Karpas-422 (cell line): ENCODE results near the gene WDR48. TPM values are rescaled to one million over a fixed set of nuclear protein-coding genes. Genes with fewer than 3 reads are reported as not detected.

Source experiments
- DNase-seq: peaks from one replicate; pipeline ENCODE4 v3.0.0-alpha.2; 2015
- H2AFZ ChIP-seq: fragments of 200-600 bp; sonication (generic); 2 replicates; pipeline ENCODE4 v1.6.1; 2014; ENCODE audit warnings: antibody characterized with exemption, low read length, mixed read lengths
- H3K27ac ChIP-seq: fragments of 200-600 bp; sonication (generic); 2 replicates; pipeline ENCODE4 v1.5.1; 2014; ENCODE audit warnings: mild to moderate bottlenecking, low read length, moderate library complexity
- H3K27me3 ChIP-seq: fragments of 200-600 bp; sonication (generic); 2 replicates; pipeline ENCODE4 v1.6.1; 2014; ENCODE audit warnings: low read length, mixed read lengths
- H3K36me3 ChIP-seq: fragments of 200-600 bp; sonication (generic); 2 replicates; pipeline ENCODE4 v1.6.1; 2014; ENCODE audit warnings: low read length, mixed read lengths; ENCODE audit not compliant: insufficient read depth
- H3K4me1 ChIP-seq: fragments of 200-600 bp; sonication (generic); 2 replicates; pipeline ENCODE4 v1.6.1; 2014; ENCODE audit warnings: mild to moderate bottlenecking, low read length, mixed read lengths
- H3K4me2 ChIP-seq: fragments of 200-600 bp; sonication (generic); 2 replicates; pipeline ENCODE4 v1.6.1; 2014; ENCODE audit warnings: low read length, low read depth, mild to moderate bottlenecking; ENCODE audit not compliant: poor library complexity, severe bottlenecking
- H3K4me3 ChIP-seq: fragments of 200-600 bp; sonication (generic); 2 replicates; pipeline ENCODE4 v1.5.1; 2014; ENCODE audit warnings: mild to moderate bottlenecking, antibody characterized with exemption, low read length, mixed read lengths
- H3K79me2 ChIP-seq: fragments of 200-600 bp; sonication (generic); 2 replicates; pipeline ENCODE4 v1.6.1; 2014; ENCODE audit warnings: mild to moderate bottlenecking, low read length, mixed read lengths
- H3K9ac ChIP-seq: fragments of 200-600 bp; sonication (generic); 2 replicates; pipeline ENCODE4 v1.6.0; 2014; ENCODE audit warnings: low read length
- H3K9me2 ChIP-seq: fragments of 200-600 bp; sonication (generic), shearing (Covaris generic); replicated peaks from 2 replicates; pipeline ENCODE4 v1.6.0; 2014; ENCODE audit warnings: mild to moderate bottlenecking, low read length, moderate library complexity; ENCODE audit not compliant: insufficient read depth
- H3K9me3 ChIP-seq: fragments of 300-700, 200-600 bp; sonication (generic); 2 replicates; pipeline ENCODE4 v1.6.1; 2014; ENCODE audit warnings: low read length, mixed read lengths
- H4K20me1 ChIP-seq: fragments of 200-600 bp; sonication (generic); 2 replicates; pipeline ENCODE4 v1.6.1; 2014; ENCODE audit warnings: mild to moderate bottlenecking, antibody characterized with exemption, low read length, low read depth; ENCODE audit not compliant: insufficient read depth
- total RNA-seq: library from RNA; depleted of rRNA; stranded (reverse); fragments of >200 nt; shearing (Covaris generic); gene quantifications from 2 replicates; pipeline ENCODE4 v1.2.3, GENCODE V29; 2014; ENCODE audit warnings: low replicate concordance

WDR48 gene
- total RNA-seq, 1 experiment from 2014 or later, result 27.7 TPM

GRCh38 chr3:39122813-39123212 lies 71.0 kb downstream of the WDR48 start:
- no peak overlapping the region for H2AFZ ChIP-seq
- peak overlapping the region; percentile 60 for H3K9ac ChIP-seq
- no peaks in the 10 kb centered on the region for H3K27me3 ChIP-seq
- no peaks in the 10 kb centered on the region for H3K9me2 ChIP-seq
- peak overlapping the region; percentile 60 for H3K4me3 ChIP-seq
- peak overlapping the region; percentile 79 for H3K27ac ChIP-seq
- peak overlapping the region; percentile 77 for H3K4me2 ChIP-seq
- no peaks in the 10 kb centered on the region for H3K36me3 ChIP-seq
- no peaks in the 10 kb centered on the region for H3K9me3 ChIP-seq
- peaks cover 71% of the 10 kb centered on the region for H3K4me1 ChIP-seq
- DNase-seq, result peak; percentile 80
- H3K79me2 ChIP-seq, result no peaks in the 10 kb centered on the region
- no peaks in the 10 kb centered on the region for H4K20me1 ChIP-seq

GRCh38 chr3:39124876-39125840 lies 73.3 kb downstream of the WDR48 start:
- Histone ChIP-seq H3K9me3 (no peaks in the 10 kb centered on the region), H3K9ac (no peak overlapping the region), H3K27me3 (no peaks in the 10 kb centered on the region), H3K79me2 (no peaks in the 10 kb centered on the region), H3K36me3 (no peaks in the 10 kb centered on the region), H3K4me3 (no peak overlapping the region), H2AFZ (no peak overlapping the region), H3K4me2 (no peak overlapping the region), H3K4me1 (peaks cover 67% of the 10 kb centered on the region), H3K27ac (no peak overlapping the region), H4K20me1 (no peaks in the 10 kb centered on the region), H3K9me2 (no peaks in the 10 kb centered on the region)
- no peak for DNase-seq

GRCh38 chr3:39125841-39126500 lies 74.2 kb downstream of the WDR48 start:
- Histone ChIP-seq H4K20me1 (no peaks in the 10 kb centered on the region), H3K9me2 (no peaks in the 10 kb centered on the region), H3K9me3 (no peaks in the 10 kb centered on the region), H3K27ac (no peak overlapping the region), H3K79me2 (no peaks in the 10 kb centered on the region), H2AFZ (no peak overlapping the region), H3K4me2 (no peak overlapping the region), H3K4me1 (peaks cover 64% of the 10 kb centered on the region), H3K4me3 (no peak overlapping the region), H3K27me3 (no peaks in the 10 kb centered on the region), H3K9ac (no peak overlapping the region), H3K36me3 (no peaks in the 10 kb centered on the region)
- no peak for DNase-seq

- no peak overlapping the region for H3K9ac ChIP-seq
- DNase-seq, result peak; percentile 73
- no peak overlapping the region for H3K4me2 ChIP-seq
- H3K4me3 ChIP-seq, result no peak overlapping the region
- no peak overlapping the region for H2AFZ ChIP-seq
- no peaks in the 10 kb centered on the region for H3K9me3 ChIP-seq
- peaks cover 58% of the 10 kb centered on the region for H3K4me1 ChIP-seq
- no peaks in the 10 kb centered on the region for H3K9me2 ChIP-seq
- H3K36me3 ChIP-seq, result no peaks in the 10 kb centered on the region
- no peak overlapping the region for H3K27ac ChIP-seq
- no peaks in the 10 kb centered on the region for H3K79me2 ChIP-seq
- no peaks in the 10 kb centered on the region for H3K27me3 ChIP-seq
- H4K20me1 ChIP-seq, result no peaks in the 10 kb centered on the region
These were observed 74.8 kb downstream of the WDR48 start for GRCh38 chr3:39126532-39127071.

- Histone ChIP-seq H3K27me3 (no peaks in the 10 kb centered on the region), H2AFZ (no peak overlapping the region), H3K4me1 (peaks cover 50% of the 10 kb centered on the region), H4K20me1 (no peaks in the 10 kb centered on the region), H3K9ac (0 out of 2 replicates have a peak overlapping the region, but pooled peaks have one; percentile 8), H3K36me3 (peaks cover under 1% of the 10 kb centered on the region; the same call in 1 of the 2 replicates), H3K4me2 (no peak overlapping the region), H3K27ac (no peak overlapping the region), H3K9me3 (no peaks in the 10 kb centered on the region), H3K4me3 (no peak overlapping the region), H3K79me2 (no peaks in the 10 kb centered on the region), H3K9me2 (no peaks in the 10 kb centered on the region)
- no peak for DNase-seq
These were observed 75.6 kb downstream of the WDR48 start for GRCh38 chr3:39127269-39127907.

GRCh38 chr3:39127908-39128304 lies 76.1 kb downstream of the WDR48 start:
- H3K36me3 ChIP-seq, result peaks cover 3% of the 10 kb centered on the region; the same call in 1 of the 2 replicates
- H3K27me3 ChIP-seq, result no peaks in the 10 kb centered on the region
- H3K4me2 ChIP-seq, result no peak overlapping the region
- H3K79me2 ChIP-seq, result no peaks in the 10 kb centered on the region
- no peak overlapping the region for H3K4me3 ChIP-seq
- no peaks in the 10 kb centered on the region for H4K20me1 ChIP-seq
- H3K9ac ChIP-seq, result no peak overlapping the region
- H2AFZ ChIP-seq, result no peak overlapping the region
- no peak for DNase-seq
- H3K4me1 ChIP-seq, result peaks cover 45% of the 10 kb centered on the region
- no peak overlapping the region for H3K27ac ChIP-seq
- H3K9me2 ChIP-seq, result no peaks in the 10 kb centered on the region
- H3K9me3 ChIP-seq, result no peaks in the 10 kb centered on the region

- no peaks in the 10 kb centered on the region for H3K79me2 ChIP-seq
- H3K4me1 ChIP-seq, result peaks cover 34% of the 10 kb centered on the region
- no peaks in the 10 kb centered on the region for H4K20me1 ChIP-seq
- H3K27ac ChIP-seq, result no peak overlapping the region
- no peaks in the 10 kb centered on the region for H3K9me3 ChIP-seq
- H3K36me3 ChIP-seq, result peaks cover 3% of the 10 kb centered on the region; the same call in 1 of the 2 replicates
- no peak overlapping the region for H3K4me2 ChIP-seq
- no peaks in the 10 kb centered on the region for H3K9me2 ChIP-seq
- H2AFZ ChIP-seq, result no peak overlapping the region
- DNase-seq, result no peak
- no peak overlapping the region for H3K9ac ChIP-seq
- H3K27me3 ChIP-seq, result no peaks in the 10 kb centered on the region
- no peak overlapping the region for H3K4me3 ChIP-seq
These were observed 77.1 kb downstream of the WDR48 start for GRCh38 chr3:39128951-39129350.
